Liver (tissue), 9 donors: ENCODE data around the gene ZKSCAN1. TPM values are rescaled to one million over a fixed set of nuclear protein-coding genes. Genes with fewer than 3 reads are reported as not detected.
A peak's percentile ranks its signal among the peaks of the same experiment; 100 is the strongest.
"Not testable (repeated sequence)": the region's sequence is repeated elsewhere in the genome, so short reads cannot be mapped to it uniquely, and the experiment has no call there.

ENCODE experiments used
- DNase-seq: peaks from one replicate; pipeline ENCODE4 v3.0.0-alpha.2; 2017; ENCODE audit warnings: low spot score
- H3K27ac ChIP-seq, 2 donors: one replicate each; pipeline ENCODE4 v1.7.0; 2013; ENCODE audit warnings: inconsistent platforms in 2 of 2, low read length in 2 of 2, control low read depth in 1 of 2, low read depth in 1 of 2, mild to moderate bottlenecking in 1 of 2
- H3K27me3 ChIP-seq, 4 donors: one replicate each; pipeline versions ENCODE4 v1.6.1 to v1.7.0; 2013; ENCODE audit warnings: low read length in 3 of 4, inconsistent platforms in 1 of 4, mild to moderate bottlenecking in 1 of 4, moderate library complexity in 1 of 4; ENCODE audit not compliant: control insufficient read depth in 4 of 4, insufficient read depth in 4 of 4
- H3K36me3 ChIP-seq, 4 donors: one replicate each; pipeline versions ENCODE4 v1.6.1 to v1.7.0; 2013; ENCODE audit warnings: low read length in 3 of 4, mild to moderate bottlenecking in 3 of 4, low read depth in 1 of 4, moderate library complexity in 1 of 4; ENCODE audit not compliant: control insufficient read depth in 4 of 4, insufficient read depth in 3 of 4
- H3K4me1 ChIP-seq, 4 donors: one replicate each; pipeline versions ENCODE4 v1.6.1 to v1.7.0; 2013; ENCODE audit warnings: low read length in 3 of 4, mild to moderate bottlenecking in 3 of 4, moderate library complexity in 1 of 4; ENCODE audit not compliant: control insufficient read depth in 4 of 4, insufficient read depth in 4 of 4
- H3K4me3 ChIP-seq, 3 donors: one replicate each; pipeline versions ENCODE4 v1.6.1 to v1.7.0; 2013; ENCODE audit warnings: low read length in 3 of 3, control low read depth in 1 of 3, low read depth in 1 of 3, mild to moderate bottlenecking in 1 of 3
- H3K9ac ChIP-seq, 2 donors: one replicate each; pipeline ENCODE4 v1.7.0; 2013; ENCODE audit warnings: low read length in 2 of 2, mild to moderate bottlenecking in 2 of 2, moderate library complexity in 2 of 2, control low read depth in 1 of 2, low read depth in 1 of 2
- H3K9me3 ChIP-seq, 4 donors: one replicate each; pipeline versions ENCODE4 v1.6.1 to v1.7.0; 2013; ENCODE audit warnings: low read length in 3 of 4; ENCODE audit not compliant: control insufficient read depth in 4 of 4
- CTCF ChIP-seq: fragments of 150-350 bp; IDR thresholded peaks from 2 replicates; pipeline ENCODE4 v1.5.1; 2017; ENCODE audit warnings: improper control_type of control experiment, low read depth, low read length; ENCODE audit not compliant: missing input control
- EGR1 ChIP-seq, 2 donors: IDR thresholded peaks; 2 replicates each; pipeline ENCODE4 v1.6.1; 2016 to 2018; ENCODE audit warnings: antibody characterized with exemption in 2 of 2, low read depth in 2 of 2
- FOXA1 ChIP-seq: IDR thresholded peaks from 2 replicates; pipeline ENCODE4 v1.6.1; 2016; ENCODE audit warnings: antibody characterized with exemption
- FOXA2 ChIP-seq: IDR thresholded peaks from 2 replicates; pipeline ENCODE4 v1.6.1; 2016; ENCODE audit warnings: antibody characterized with exemption
- GABPA ChIP-seq, 2 donors: IDR thresholded peaks in 1 of 2; conservative IDR thresholded peaks in 1 of 2; 2 replicates each; pipeline ENCODE4 v1.6.1; 2016; ENCODE audit warnings: antibody characterized with exemption in 2 of 2, mild to moderate bottlenecking in 1 of 2, moderate library complexity in 1 of 2
- HNF4A ChIP-seq, 2 donors: conservative IDR thresholded peaks; 2 replicates each; pipeline ENCODE4 v1.6.1; 2016; ENCODE audit warnings: antibody characterized with exemption in 2 of 2, mild to moderate bottlenecking in 2 of 2
- HNF4G ChIP-seq: IDR thresholded peaks from 2 replicates; pipeline ENCODE4 v1.6.1; 2016; ENCODE audit warnings: antibody characterized with exemption
- JUND ChIP-seq, 2 donors: IDR thresholded peaks; 2 replicates each; pipeline ENCODE4 v1.6.1; 2016; ENCODE audit warnings: antibody characterized with exemption in 2 of 2
- NR2F2 ChIP-seq: IDR thresholded peaks from 2 replicates; pipeline ENCODE4 v1.6.1; 2016; ENCODE audit warnings: antibody characterized with exemption
- RAD21 ChIP-seq, 2 donors: IDR thresholded peaks; 2 replicates each; pipeline ENCODE4 v1.6.1; 2016; ENCODE audit warnings: antibody characterized with exemption in 2 of 2, mild to moderate bottlenecking in 2 of 2
- REST ChIP-seq: IDR thresholded peaks from 2 replicates; pipeline ENCODE4 v1.6.1; 2016; ENCODE audit warnings: antibody characterized with exemption, mild to moderate bottlenecking
- RXRA ChIP-seq, 2 donors: IDR thresholded peaks; 2 replicates each; pipeline ENCODE4 v1.6.1; 2017 to 2018; ENCODE audit warnings: antibody characterized with exemption in 2 of 2, mild to moderate bottlenecking in 1 of 2
- SP1 ChIP-seq: IDR thresholded peaks from 2 replicates; pipeline ENCODE4 v1.6.1; 2018; ENCODE audit warnings: antibody characterized with exemption, mild to moderate bottlenecking
- TAF1 ChIP-seq: conservative IDR thresholded peaks from 2 replicates; pipeline ENCODE4 v1.6.1; 2016; ENCODE audit warnings: antibody characterized with exemption, mild to moderate bottlenecking
- WGBS: extraction: QIAGEN DNeasy Blood & Tissue Kit; methylation state at CpG from one replicate; pipeline ENCODE4 v1.1.7; 2013; 5-methylcytosine and 5-hydroxymethylcytosine counted together
- polyA plus RNA-seq, 2 donors: library from polyadenylated mRNA; stranded (reverse) in 1 of 2; unstranded in 1 of 2; fragments of 200-250 nt in 1 of 2; fragments of >200 nt in 1 of 2; fragmentation: Nextera tagmentation in 1 of 2; extraction: Ambion mirVana in 1 of 2; gene quantifications; one replicate each; pipeline versions ENCODE4 v1.2.1 to v1.2.3, GENCODE V29; 2013 to 2015
- total RNA-seq, 2 donors: library from RNA; depleted of rRNA; stranded (reverse); fragments of >200 nt; gene quantifications; one replicate each; pipeline ENCODE4 v1.2.3, GENCODE V29; 2014
- TF ChIP-seq, protein P1 (sequence below): IDR thresholded peaks from 2 replicates; pipeline ENCODE4 v1.6.1; 2016; ENCODE audit warnings: antibody characterized with exemption
- TF ChIP-seq, protein P2 (sequence below): IDR thresholded peaks from 2 replicates; pipeline ENCODE4 v1.6.1; 2016; ENCODE audit warnings: antibody characterized with exemption
- donor health status: healthy.
- donor health status: healthy.
- donor health status: healthy.
- donor health status: healthy.
- donor health status: healthy.

ZKSCAN1 gene
- total and polyA plus RNA-seq, 4 donors, result 11.8 to 117 (median 30.1) TPM

- Histone ChIP-seq H3K27ac (no peak overlapping the region), H3K4me3 (no peak overlapping the region), H3K27me3 (no peaks in the 10 kb centered on the region), H3K9ac (no peak overlapping the region), H3K9me3 (no peaks in the 10 kb centered on the region), H3K36me3 (peaks cover 2 to 30% (median 24%) of the 10 kb centered on the region in 4 donors), H3K4me1 (peaks cover 0 to 45% (median 23%) of the 10 kb centered on the region in 4 donors)
- DNase-seq, result no peak
- WGBS, result 86% methylated on average over 5 of the region's 5 CpGs
- TF ChIP-seq NR2F2 (no peak), REST (no peak), RAD21 (IDR thresholded peaks at IDR 0.05) (no peak), EGR1 (IDR thresholded peaks at IDR 0.05; ENCODE audit: low read depth in 2 of 2) (no peak), FOXA2 (no peak), HNF4A (conservative IDR thresholded peaks at IDR 0.05) (no peak), JUND (IDR thresholded peaks at IDR 0.05) (no peak), GABPA (IDR thresholded peaks at IDR 0.05 in 1 of 2, conservative IDR thresholded peaks at IDR 0.05 in 1 of 2) (no peak), SP1 (no peak), TAF1 (no peak), HNF4G (no peak), CTCF (no peak), FOXA1 (no peak), RXRA (IDR thresholded peaks at IDR 0.05) (no peak)
- TF ChIP-seq, protein P1, sequence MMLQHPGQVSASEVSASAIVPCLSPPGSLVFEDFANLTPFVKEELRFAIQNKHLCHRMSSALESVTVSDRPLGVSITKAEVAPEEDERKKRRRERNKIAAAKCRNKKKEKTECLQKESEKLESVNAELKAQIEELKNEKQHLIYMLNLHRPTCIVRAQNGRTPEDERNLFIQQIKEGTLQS, result no peak
Observed at GRCh38 chr7:99987846-99988245, 27.6 kb upstream of the ZKSCAN1 start.

DNA sequence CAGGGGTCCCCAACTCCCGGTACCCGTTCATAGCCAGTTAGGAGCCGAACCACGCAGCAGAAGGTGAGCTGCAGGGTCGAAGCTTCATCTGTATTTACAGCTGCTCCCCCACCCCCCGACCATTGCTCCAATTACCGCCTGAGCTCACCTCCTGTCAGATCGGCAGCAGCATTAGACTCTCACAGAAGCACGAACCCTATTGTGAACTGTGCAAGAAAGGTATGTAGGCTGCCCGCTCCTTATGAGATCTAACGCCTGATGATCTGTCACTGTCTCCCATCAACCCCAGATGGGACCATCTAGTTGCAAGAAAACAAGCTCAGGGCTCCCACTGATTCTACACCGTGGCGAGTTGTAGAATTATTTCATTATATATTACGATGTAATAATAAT is 24.9 kb upstream of the ZKSCAN1 start:
- Histone ChIP-seq H3K9ac (no peak overlapping the region), H3K9me3 (no peaks in the 10 kb centered on the region), H3K4me3 (no peak overlapping the region), H3K27ac (peak overlapping the region; percentile 1 to 49), H3K4me1 (peaks cover 0 to 32% (median 19%) of the 10 kb centered on the region in 4 donors), H3K27me3 (no peaks in the 10 kb centered on the region), H3K36me3 (peaks cover 0 to 22% (median 20%) of the 10 kb centered on the region in 4 donors)
- DNase-seq, result no peak
- WGBS, result 38% methylated on average over 14 of the region's 14 CpGs
- TF ChIP-seq REST (no peak), FOXA2 (no peak), NR2F2 (no peak), SP1 (no peak), GABPA (IDR thresholded peaks at IDR 0.05 in 1 of 2, conservative IDR thresholded peaks at IDR 0.05 in 1 of 2) (no peak), TAF1 (no peak), RXRA (IDR thresholded peaks at IDR 0.05) (no peak), JUND (IDR thresholded peaks at IDR 0.05) (no peak), FOXA1 (no peak)
- TF ChIP-seq, protein P2, sequence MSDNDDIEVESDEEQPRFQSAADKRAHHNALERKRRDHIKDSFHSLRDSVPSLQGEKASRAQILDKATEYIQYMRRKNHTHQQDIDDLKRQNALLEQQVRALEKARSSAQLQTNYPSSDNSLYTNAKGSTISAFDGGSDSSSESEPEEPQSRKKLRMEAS, result no peak

GRCh38 chr7:99991543-99991942 is 23.9 kb upstream of the ZKSCAN1 start:
- Histone ChIP-seq H3K36me3 (peaks cover 0 to 12% (median 9%) of the 10 kb centered on the region in 4 donors), H3K4me1 (peaks cover 0 to 31% (median 21%) of the 10 kb centered on the region in 4 donors)
- not testable (repeated sequence) for H3K9ac ChIP-seq, H3K4me3 ChIP-seq, H3K27ac ChIP-seq, DNase-seq, H3K9me3 ChIP-seq, H3K27me3 ChIP-seq
- WGBS, result 33% methylated on average over 6 of the region's 6 CpGs
